Cardiac muscle cell (in vitro differentiated cells and primary cell): ENCODE data around the gene ZFHX2. TPM values are rescaled to one million over a fixed set of nuclear protein-coding genes. Genes with fewer than 3 reads are reported as not detected.

Experiments
- DNase-seq, 2 donors: peaks; one replicate each; pipeline versions ENCODE4 v3.0.0 to v3.0.0-alpha.2; 2010 to 2017; ENCODE audit warnings: low read depth in 1 of 2, low spot score in 1 of 2
- H3K27ac ChIP-seq: fragments of 200-600 bp; sonication (generic); 2 replicates; pipeline ENCODE4 v1.5.1; 2016
- H3K27me3 ChIP-seq: fragments of 200-600 bp; sonication (generic); 2 replicates; pipeline ENCODE4 v1.6.0; 2016; ENCODE audit warnings: control low read depth
- H3K36me3 ChIP-seq: fragments of 200-600 bp; sonication (generic); 2 replicates; pipeline ENCODE4 v1.5.1; 2016; ENCODE audit warnings: control low read depth
- H3K4me1 ChIP-seq: fragments of 200-600 bp; sonication (generic); 2 replicates; pipeline ENCODE4 v1.8.1; 2017; ENCODE audit warnings: low read depth, mild to moderate bottlenecking, mixed run types
- H3K4me3 ChIP-seq: fragments of 200-600 bp; sonication (generic); 2 replicates; pipeline ENCODE4 v1.5.1; 2016; ENCODE audit warnings: mild to moderate bottlenecking
- H3K9me3 ChIP-seq: fragments of 200-600 bp; sonication (generic); 2 replicates; pipeline ENCODE4 v1.5.1; 2017; ENCODE audit warnings: low read depth, mild to moderate bottlenecking, control low read depth
- CTCF ChIP-seq: IDR thresholded peaks from 2 replicates; pipeline ENCODE4 v1.5.1; 2012; ENCODE audit warnings: low read depth, mild to moderate bottlenecking, low read length
- polyA plus RNA-seq: library from polyadenylated mRNA; unstranded; fragments of >200 nt; fragmentation: Nextera tagmentation; extraction: Ambion mirVana; gene quantifications from 2 replicates; pipeline ENCODE4 v1.2.1, GENCODE V29; 2016
- total RNA-seq: library from RNA; depleted of rRNA; stranded (reverse); fragments of >200 nt; gene quantifications from 2 replicates; pipeline ENCODE4 v1.2.3, GENCODE V29; 2016

Gene ZFHX2
- total and polyA plus RNA-seq, 2 experiments from 2014 or later = 4.2 to 5.6 TPM

- Histone ChIP-seq H3K9me3 (no peaks in the 10 kb centered on the region), H3K4me3 (no peak overlapping the region), H3K27ac (no peak overlapping the region), H3K27me3 (peaks cover 12% of the 10 kb centered on the region), H3K4me1 (peaks cover 14% of the 10 kb centered on the region), H3K36me3 (no peaks in the 10 kb centered on the region)
- DNase-seq = no peak
- no peak for TF ChIP-seq CTCF
Measured at GRCh38 chr14:23570806-23571483, 19.4 kb upstream of the ZFHX2 start.

- no peak for TF ChIP-seq CTCF
- no peak overlapping the region for H3K4me3 ChIP-seq
- H3K9me3 ChIP-seq = no peaks in the 10 kb centered on the region
- H3K4me1 ChIP-seq = peaks cover 14% of the 10 kb centered on the region
- no peaks in the 10 kb centered on the region for H3K36me3 ChIP-seq
- no peak overlapping the region for H3K27ac ChIP-seq
- peak; percentile 25 to 35 for DNase-seq
- no peaks in the 10 kb centered on the region for H3K27me3 ChIP-seq
Measured at GRCh38 chr14:23569443-23570151, 18.0 kb upstream of the ZFHX2 start.

- Histone ChIP-seq H3K4me1 (peaks cover 14% of the 10 kb centered on the region), H3K27ac (no peak overlapping the region), H3K4me3 (no peak overlapping the region), H3K9me3 (no peaks in the 10 kb centered on the region), H3K36me3 (no peaks in the 10 kb centered on the region), H3K27me3 (no peaks in the 10 kb centered on the region)
- peak in 1 of 2 donors; percentile 59 for DNase-seq
- TF ChIP-seq CTCF = peak; percentile 34
Measured at GRCh38 chr14:23568600-23569331, 17.2 kb upstream of the ZFHX2 start.

GRCh38 chr14:23568021-23568599 is 16.5 kb upstream of the ZFHX2 start:
- peaks cover 14% of the 10 kb centered on the region for H3K4me1 ChIP-seq
- no peaks in the 10 kb centered on the region for H3K36me3 ChIP-seq
- no peak for DNase-seq
- peak overlapping the region; percentile 48 for H3K4me3 ChIP-seq
- no peaks in the 10 kb centered on the region for H3K27me3 ChIP-seq
- no peak for TF ChIP-seq CTCF
- H3K9me3 ChIP-seq = no peaks in the 10 kb centered on the region
- H3K27ac ChIP-seq = peak overlapping the region; percentile 11

- peaks cover 14% of the 10 kb centered on the region for H3K4me1 ChIP-seq
- no peaks in the 10 kb centered on the region for H3K27me3 ChIP-seq
- H3K9me3 ChIP-seq = no peaks in the 10 kb centered on the region
- H3K36me3 ChIP-seq = no peaks in the 10 kb centered on the region
- H3K4me3 ChIP-seq = peak within 1 kb of the TSS; percentile 48
- H3K27ac ChIP-seq = peak within 1 kb of the TSS; percentile 11
- no peak for TF ChIP-seq CTCF
- DNase-seq = peak; percentile 86 to 92
Measured at GRCh38 chr14:23567186-23568020, 15.8 kb upstream of the ZFHX2 start, which contains the start of gene AP1G2. AP1G2 (minus strand) TSS chr14:23567791; CDS start chr14:23567314, 477 bp downstream.
